Measurements from ENCODE around the gene TSN.

TSN gene

DNA sequence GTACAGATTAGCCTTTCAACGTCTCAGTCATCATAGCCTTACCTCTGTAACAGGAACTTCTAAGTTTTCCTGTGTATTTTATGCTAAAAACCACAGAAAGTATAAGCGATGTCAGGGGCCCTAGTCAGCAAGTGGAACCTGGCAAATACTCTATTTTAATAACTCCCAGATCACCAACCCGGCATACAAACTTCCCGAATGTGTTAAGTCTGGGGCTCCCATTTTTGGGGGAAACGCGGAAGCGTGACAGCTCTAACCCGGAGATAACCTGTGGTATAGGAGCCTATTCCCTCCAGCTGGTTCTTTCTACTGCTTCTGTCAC, 19.4 kb upstream of the TSN start:
- peak overlapping the region; percentile 80 for H3K4me3 ChIP-seq (ENCODE audit: low read length)
- no peaks in the 10 kb centered on the region for H3K27me3 ChIP-seq (ENCODE audit: control insufficient read depth, low read length)
- H4K20me1 ChIP-seq (ENCODE audit: control insufficient read depth, insufficient read depth, low read depth, low read length) = peaks cover 19% of the 10 kb centered on the region
- peaks cover 55% of the 10 kb centered on the region for H3K79me2 ChIP-seq (ENCODE audit: control insufficient read depth, low read length)
- peaks cover 19% of the 10 kb centered on the region for H3K4me1 ChIP-seq (ENCODE audit: control insufficient read depth, low read length)
- peaks cover 53% of the 10 kb centered on the region for H3K36me3 ChIP-seq (ENCODE audit: control insufficient read depth, low read length)
- TF ChIP-seq EZH2phosphoT487 (IDR thresholded peaks at IDR 0.05; ENCODE audit: borderline replicate concordance, low read length) (no peak), CTCF (IDR thresholded peaks at IDR 0.05; ENCODE audit: low read depth, low read length, poor library complexity, severe bottlenecking) (no peak)
- no peaks in the 10 kb centered on the region for H3F3A ChIP-seq (ENCODE audit: control insufficient read depth, insufficient read depth)
- H3K9me3 ChIP-seq (ENCODE audit: control insufficient read depth, insufficient read depth, low read length) = no peaks in the 10 kb centered on the region
- no peaks in the 10 kb centered on the region for H3K9me2 ChIP-seq (replicated peaks; ENCODE audit: control insufficient read depth, low read length)
- peak overlapping the region; percentile 66 for H3K4me2 ChIP-seq (ENCODE audit: low read length)
- H3K27ac ChIP-seq (ENCODE audit: low read depth, low read length) = peak overlapping the region; percentile 42

DNA sequence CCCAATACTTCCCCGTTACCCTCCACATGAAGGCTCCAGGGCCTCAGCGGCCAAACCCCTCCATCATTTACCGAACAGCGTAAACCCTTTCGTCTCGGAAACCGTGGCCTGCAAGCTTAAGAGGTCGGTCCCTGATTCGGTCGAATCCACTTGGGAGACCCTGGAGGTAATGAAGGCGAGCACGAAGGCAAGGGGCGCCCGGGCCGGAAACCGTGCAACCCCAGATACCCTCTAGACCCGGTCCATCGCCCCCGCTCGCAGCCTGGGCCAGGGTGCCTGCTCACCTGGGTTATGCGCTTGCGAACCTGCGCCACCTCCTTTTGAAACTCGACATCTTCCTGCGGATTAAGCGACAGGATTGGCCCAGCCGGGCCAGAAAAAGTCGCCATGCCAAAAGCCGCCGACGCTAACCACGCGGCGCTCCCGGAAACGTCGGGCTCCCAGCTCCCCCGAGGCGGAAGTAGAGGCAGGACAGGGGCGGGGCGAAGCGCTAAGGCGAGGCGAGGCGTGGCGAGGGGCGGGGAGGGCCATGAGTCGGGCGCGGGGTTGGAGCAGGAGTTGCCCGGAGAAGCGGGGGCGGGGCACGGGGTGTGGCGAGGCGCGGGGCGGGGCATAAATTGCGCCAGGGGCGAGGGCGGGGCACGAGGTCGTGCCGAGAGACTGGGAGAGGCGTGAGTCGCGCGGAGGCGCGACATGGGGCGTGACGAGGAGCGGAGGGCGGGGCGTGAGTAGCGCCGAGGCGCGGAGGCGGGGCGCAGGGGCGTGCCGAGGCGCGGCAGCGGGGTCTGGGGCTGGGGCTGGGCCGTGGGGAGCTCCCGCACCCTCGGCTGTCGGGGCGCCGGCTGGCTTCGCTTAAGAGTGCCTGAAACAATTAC, 18.8 kb upstream of the TSN start, which contains the start of gene NIFK:
Gene NIFK (minus strand): TSS at position 414 of the 875 bp plus-strand sequence. CDS start 25 bp downstream, at position 389.
- Histone ChIP-seq H4K20me1 (ENCODE audit: control insufficient read depth, insufficient read depth, low read depth, low read length) (peaks cover 19% of the 10 kb centered on the region), H3K27me3 (ENCODE audit: control insufficient read depth, low read length) (no peaks in the 10 kb centered on the region), H3K36me3 (ENCODE audit: control insufficient read depth, low read length) (peaks cover 47% of the 10 kb centered on the region), H3K79me2 (ENCODE audit: control insufficient read depth, low read length) (peaks cover 49% of the 10 kb centered on the region), H3K4me3 (ENCODE audit: low read length) (peak within 1 kb of the TSS; percentile 80), H3K4me1 (ENCODE audit: control insufficient read depth, low read length) (peaks cover 19% of the 10 kb centered on the region), H3K4me2 (ENCODE audit: low read length) (peak within 1 kb of the TSS; percentile 66), H3K27ac (ENCODE audit: low read depth, low read length) (peak within 1 kb of the TSS; percentile 42), H3K9me2 (replicated peaks; ENCODE audit: control insufficient read depth, low read length) (no peaks in the 10 kb centered on the region), H3K9me3 (ENCODE audit: control insufficient read depth, insufficient read depth, low read length) (no peaks in the 10 kb centered on the region), H3F3A (ENCODE audit: control insufficient read depth, insufficient read depth) (no peaks in the 10 kb centered on the region)
- TF ChIP-seq EZH2phosphoT487 (IDR thresholded peaks at IDR 0.05; ENCODE audit: borderline replicate concordance, low read length) (no peak), CTCF (IDR thresholded peaks at IDR 0.05; ENCODE audit: low read depth, low read length, poor library complexity, severe bottlenecking) (no peak)

GRCh38 chr2:121740973-121741372, 14.5 kb upstream of the TSN start:
- TF ChIP-seq CTCF (IDR thresholded peaks at IDR 0.05; ENCODE audit: low read depth, low read length, poor library complexity, severe bottlenecking) = no peak
- no peak for TF ChIP-seq EZH2phosphoT487 (IDR thresholded peaks at IDR 0.05; ENCODE audit: borderline replicate concordance, low read length)
- H3K27ac ChIP-seq (ENCODE audit: low read depth, low read length) = no peak overlapping the region
- no peak overlapping the region for H3K4me3 ChIP-seq (ENCODE audit: low read length)

More at GRCh38 chr2:121740973-121741372, 14.5 kb upstream of the TSN start:
- Histone ChIP-seq H3K9me2 (replicated peaks; ENCODE audit: control insufficient read depth, low read length) (no peaks in the 10 kb centered on the region), H3K4me2 (ENCODE audit: low read length) (no peak overlapping the region), H3K9me3 (ENCODE audit: control insufficient read depth, insufficient read depth, low read length) (no peaks in the 10 kb centered on the region), H4K20me1 (ENCODE audit: control insufficient read depth, insufficient read depth, low read depth, low read length) (0 out of 2 replicates have a peak, but pooled peaks cover under 1% of the 10 kb centered on the region), H3K27me3 (ENCODE audit: control insufficient read depth, low read length) (no peaks in the 10 kb centered on the region), H3F3A (ENCODE audit: control insufficient read depth, insufficient read depth) (0 out of 2 replicates have a peak, but pooled peaks cover 3% of the 10 kb centered on the region), H3K79me2 (ENCODE audit: control insufficient read depth, low read length) (peaks cover 8% of the 10 kb centered on the region), H3K4me1 (ENCODE audit: control insufficient read depth, low read length) (peaks cover 10% of the 10 kb centered on the region), H3K36me3 (ENCODE audit: control insufficient read depth, low read length) (peaks cover 5% of the 10 kb centered on the region)

All from DOHH2 (cell line).